K562 (cell line): ENCODE measurements around the gene STK4. TPM values are rescaled to one million over a fixed set of nuclear protein-coding genes. Genes with fewer than 3 reads are reported as not detected.

ENCODE experiments used
- ATAC-seq: fragments of 200-7000 bp; cut with Tn5 transposase; 3 replicates; pipeline ENCODE4 v1.9.1; 2020; ENCODE audit warnings: moderate library complexity
- BruUV-seq: library from RNA; stranded (reverse); fragments of 400-500 nt; replicated peaks from 2 replicates; lab custom pipeline; 2021; lab: Mats Ljungman, UMichigan
- CTCF ChIA-PET: fragments of 300-600 bp; formaldehyde crosslinking; extraction: SDS; loops from one replicate; lab custom pipeline; 2021; ENCODE audit warnings: low intra/inter-chr PET ratio; lab: Yijun Ruan, JAX
- POLR2A ChIA-PET: fragments of 300-600, 350-650 bp; sonication (Branson Sonifier 250); formaldehyde crosslinking; extraction: SDS; loops from one replicate; lab custom pipeline; 2021; ENCODE audit warnings: antibody characterized with exemption, inconsistent platforms; lab: Yijun Ruan, JAX
- DNase-seq, 4 experiments: peaks; one replicate each; pipeline versions ENCODE4 v3.0.0 to v3.0.0-alpha.2; 2011 to 2018; ENCODE audit warnings: low spot score in 3 of 4, mixed read lengths in 3 of 4; ENCODE audit errors: extremely low read depth in 1 of 4
- FAIRE-seq: peaks from 2 replicates; lab custom pipeline; 2011; peaks lifted over from hg19 to GRCh38; lab: Jason Lieb, UNC
- H2AFZ ChIP-seq: 2 replicates; pipeline ENCODE4 v1.6.0; 2011; ENCODE audit warnings: low read depth, low read length, control low read depth, inconsistent platforms
- H3K27ac ChIP-seq: fragments of 200-600 bp; 3 replicates; pipeline ENCODE4 v1.8.0; 2011; ENCODE audit warnings: low read depth, mild to moderate bottlenecking, control low read depth, inconsistent platforms, low read length, moderate library complexity, mixed read lengths; ENCODE audit errors: extremely low read depth
- H3K27me3 ChIP-seq, 2 experiments: fragments of 300-600 bp in 1 of 2; 2 replicates in 1 of 2; 3 replicates in 1 of 2; pipeline versions ENCODE4 v1.6.0 to v1.8.0; 2011; ENCODE audit warnings: inconsistent platforms in 2 of 2, low read length in 2 of 2, mild to moderate bottlenecking in 1 of 2, mixed read lengths in 1 of 2, moderate library complexity in 1 of 2; ENCODE audit not compliant: control insufficient read depth in 2 of 2, insufficient read depth in 2 of 2
- H3K36me3 ChIP-seq: fragments of 300-600 bp; 3 replicates; pipeline ENCODE4 v1.8.0; 2011; ENCODE audit warnings: mild to moderate bottlenecking, low read length, inconsistent platforms; ENCODE audit not compliant: control insufficient read depth, insufficient read depth
- H3K4me1 ChIP-seq, 2 experiments: fragments of 200-600 bp in 1 of 2; replicated peaks in 1 of 2; 2 replicates in 1 of 2; 3 replicates in 1 of 2; pipeline versions ENCODE4 v1.5.1 to v1.8.0; 2011; ENCODE audit warnings: inconsistent platforms in 2 of 2, low read length in 2 of 2, mild to moderate bottlenecking in 1 of 2, mixed read lengths in 1 of 2, moderate library complexity in 1 of 2; ENCODE audit not compliant: control insufficient read depth in 2 of 2, insufficient read depth in 2 of 2
- H3K4me2 ChIP-seq: 2 replicates; pipeline ENCODE4 v1.6.1; 2011; ENCODE audit warnings: low read length, control low read depth, inconsistent platforms, mixed read lengths; ENCODE audit not compliant: insufficient read depth
- H3K4me3 ChIP-seq: fragments of 200-600 bp; sonication (generic), shearing (Covaris generic); 2 replicates; pipeline ENCODE4 v1.5.1; 2016; ENCODE audit warnings: control low read depth, inconsistent platforms
- H3K79me2 ChIP-seq: fragments of 200-600 bp; 3 replicates; pipeline ENCODE4 v1.8.0; 2011; ENCODE audit warnings: low read length, inconsistent platforms; ENCODE audit not compliant: control insufficient read depth, insufficient read depth
- H3K9ac ChIP-seq, 2 experiments: 2 replicates each; pipeline versions ENCODE4 v1.6.0 to v1.6.1; 2011; ENCODE audit warnings: low read depth in 2 of 2, low read length in 2 of 2, control low read depth in 1 of 2, inconsistent platforms in 1 of 2, mild to moderate bottlenecking in 1 of 2, mixed read lengths in 1 of 2; ENCODE audit not compliant: insufficient read depth in 1 of 2
- H3K9me1 ChIP-seq: one replicate; pipeline ENCODE4 v1.6.0; 2011; ENCODE audit warnings: inconsistent platforms, mild to moderate bottlenecking, low read length, moderate library complexity; ENCODE audit not compliant: control insufficient read depth, insufficient read depth
- H3K9me3 ChIP-seq: replicated peaks from 2 replicates; pipeline ENCODE4 v1.5.1; 2011; ENCODE audit warnings: low read depth, low read length, inconsistent platforms; ENCODE audit not compliant: control insufficient read depth, insufficient read depth
- H4K20me1 ChIP-seq: replicated peaks from 2 replicates; pipeline ENCODE4 v1.6.1; 2011; ENCODE audit warnings: low read length, inconsistent platforms, mixed read lengths; ENCODE audit not compliant: control insufficient read depth, insufficient read depth
- CBX3 ChIP-seq, 2 experiments: IDR thresholded peaks; 1 replicate in 1 of 2; 2 replicates in 1 of 2; pipeline ENCODE4 v1.6.1; 2012; ENCODE audit warnings: inconsistent platforms in 2 of 2, low read length in 2 of 2, borderline replicate concordance in 1 of 2, control low read depth in 1 of 2
- FOSL1 ChIP-seq: fragments of 200-800 bp; sonication (Bioruptor generic); conservative IDR thresholded peaks from 2 replicates; pipeline ENCODE4 v1.6.1; 2016; ENCODE audit warnings: missing genetic modification characterization, missing compliant biosample characterization
- HNRNPLL ChIP-seq: fragments of 200-400 bp; formaldehyde crosslinking; IDR thresholded peaks from 2 replicates; pipeline ENCODE4 v1.6.1; 2017; ENCODE audit warnings: low read length, low read depth, mild to moderate bottlenecking; ENCODE audit not compliant: poor library complexity, severe bottlenecking
- ZNF717 ChIP-seq: fragments of 250-450 bp; sonication (Bioruptor Pico); IDR thresholded peaks from 2 replicates; pipeline ENCODE4 v1.5.0; 2021
- ZZZ3 ChIP-seq: fragments of 450-650 bp; IDR thresholded peaks from 2 replicates; pipeline ENCODE4 v1.6.1; 2016; ENCODE audit warnings: antibody characterized with exemption, mild to moderate bottlenecking, moderate library complexity
- WGBS: fragments of 100-300 bp; shearing (Covaris generic); methylation state at CpG from one replicate; pipeline ENCODE4 v1.1.6; 2016; ENCODE audit warnings: low coverage, mixed read lengths; ENCODE audit not compliant: insufficient coverage; ENCODE audit errors: missing lambda C conversion rate; 5-methylcytosine and 5-hydroxymethylcytosine counted together
- in situ Hi-C: fragments of 300-500 bp; cut with MboI; formaldehyde crosslinking; loops from 4 replicates; pipeline ENCODE4 v1.15.0; 2018; ENCODE audit warnings: inconsistent platforms, mixed read lengths
- intact Hi-C: fragments of 100-400 bp; cut with micrococcal nuclease; formaldehyde crosslinking; loops from 2 replicates; pipeline ENCODE4 v1.14.2; 2022
- polyA plus RNA-seq, 8 experiments: library from polyadenylated mRNA; depleted of rRNA in 4 of 8; stranded (reverse) in 5 of 8; unstranded in 3 of 8; fragments of >200 nt; fragmentation: Nextera tagmentation in 2 of 8; fragmentation: Illumina TruSeq in 1 of 8; extraction: Ambion mirVana in 2 of 8; extraction: Trizol in 1 of 8; gene quantifications; 2 replicates each; pipeline versions ENCODE4 v1.2.1 to v1.2.3, GENCODE V29; 2011 to 2014; ENCODE audit warnings: inconsistent platforms in 1 of 8, missing spikeins in 1 of 8
- total RNA-seq, 7 experiments: library from RNA; depleted of rRNA in 6 of 7; stranded (reverse); fragments of >200 nt in 6 of 7; fragmentation: Illumina TruSeq in 2 of 7; extraction: Trizol in 2 of 7; gene quantifications; 2 replicates each; pipeline versions ENCODE4 v1.2.1 to v1.2.3, GENCODE V29; 2011 to 2021; ENCODE audit warnings: low replicate concordance in 1 of 7
- TF ChIP-seq, protein P1 (sequence below): sonication (generic); formaldehyde crosslinking; IDR thresholded peaks from 2 replicates; pipeline ENCODE4 v1.8.1; 2023; ENCODE audit warnings: missing genetic modification reagents, mild to moderate bottlenecking, borderline replicate concordance
- TF ChIP-seq, protein P2 (sequence below): sonication (generic); formaldehyde crosslinking; IDR thresholded peaks from 2 replicates; pipeline ENCODE4 v1.8.0; 2022; ENCODE audit warnings: mild to moderate bottlenecking, low read depth, missing genetic modification reagents

The STK4 gene
- total and polyA plus RNA-seq, 9 of the 15 experiments (the other 6 are each of a cell fraction or from before 2014, with no cell fraction given): 11.9 to 30.6 (median 22.2) TPM

- DNase-seq (no peak), FAIRE-seq (no peak)
- H2AFZ ChIP-seq: no peak overlapping the region
- no peak overlapping the region for H3K4me2 ChIP-seq
- H3K4me1 ChIP-seq: no peaks in the 10 kb centered on the region
- in situ Hi-C loops: no loop called here
- no peaks in the 10 kb centered on the region for H3K27me3 ChIP-seq
- H3K9ac ChIP-seq: no peak overlapping the region
- H3K9me3 ChIP-seq: no peaks in the 10 kb centered on the region
- CTCF ChIA-PET: no interaction called here
- H3K79me2 ChIP-seq: no peaks in the 10 kb centered on the region
- H3K4me3 ChIP-seq: no peak overlapping the region
- intact Hi-C loops: no loop called here
- 88% methylated on average over 7 of the region's 9 CpGs for WGBS
- peaks cover 13% of the 10 kb centered on the region for H4K20me1 ChIP-seq
- H3K36me3 ChIP-seq: peaks cover 81% of the 10 kb centered on the region; the same call in 2 of the 3 replicates
- TF ChIP-seq ZZZ3 (no peak), FOSL1 (no peak), ZNF717 (CRISPR knock-in tag) (no peak), HNRNPLL (no peak), CBX3 (IDR thresholded peaks at IDR 0.05; ENCODE audit: borderline replicate concordance in 1 of 2, low read length in 2 of 2) (no peak)
- TF ChIP-seq, protein P1, sequence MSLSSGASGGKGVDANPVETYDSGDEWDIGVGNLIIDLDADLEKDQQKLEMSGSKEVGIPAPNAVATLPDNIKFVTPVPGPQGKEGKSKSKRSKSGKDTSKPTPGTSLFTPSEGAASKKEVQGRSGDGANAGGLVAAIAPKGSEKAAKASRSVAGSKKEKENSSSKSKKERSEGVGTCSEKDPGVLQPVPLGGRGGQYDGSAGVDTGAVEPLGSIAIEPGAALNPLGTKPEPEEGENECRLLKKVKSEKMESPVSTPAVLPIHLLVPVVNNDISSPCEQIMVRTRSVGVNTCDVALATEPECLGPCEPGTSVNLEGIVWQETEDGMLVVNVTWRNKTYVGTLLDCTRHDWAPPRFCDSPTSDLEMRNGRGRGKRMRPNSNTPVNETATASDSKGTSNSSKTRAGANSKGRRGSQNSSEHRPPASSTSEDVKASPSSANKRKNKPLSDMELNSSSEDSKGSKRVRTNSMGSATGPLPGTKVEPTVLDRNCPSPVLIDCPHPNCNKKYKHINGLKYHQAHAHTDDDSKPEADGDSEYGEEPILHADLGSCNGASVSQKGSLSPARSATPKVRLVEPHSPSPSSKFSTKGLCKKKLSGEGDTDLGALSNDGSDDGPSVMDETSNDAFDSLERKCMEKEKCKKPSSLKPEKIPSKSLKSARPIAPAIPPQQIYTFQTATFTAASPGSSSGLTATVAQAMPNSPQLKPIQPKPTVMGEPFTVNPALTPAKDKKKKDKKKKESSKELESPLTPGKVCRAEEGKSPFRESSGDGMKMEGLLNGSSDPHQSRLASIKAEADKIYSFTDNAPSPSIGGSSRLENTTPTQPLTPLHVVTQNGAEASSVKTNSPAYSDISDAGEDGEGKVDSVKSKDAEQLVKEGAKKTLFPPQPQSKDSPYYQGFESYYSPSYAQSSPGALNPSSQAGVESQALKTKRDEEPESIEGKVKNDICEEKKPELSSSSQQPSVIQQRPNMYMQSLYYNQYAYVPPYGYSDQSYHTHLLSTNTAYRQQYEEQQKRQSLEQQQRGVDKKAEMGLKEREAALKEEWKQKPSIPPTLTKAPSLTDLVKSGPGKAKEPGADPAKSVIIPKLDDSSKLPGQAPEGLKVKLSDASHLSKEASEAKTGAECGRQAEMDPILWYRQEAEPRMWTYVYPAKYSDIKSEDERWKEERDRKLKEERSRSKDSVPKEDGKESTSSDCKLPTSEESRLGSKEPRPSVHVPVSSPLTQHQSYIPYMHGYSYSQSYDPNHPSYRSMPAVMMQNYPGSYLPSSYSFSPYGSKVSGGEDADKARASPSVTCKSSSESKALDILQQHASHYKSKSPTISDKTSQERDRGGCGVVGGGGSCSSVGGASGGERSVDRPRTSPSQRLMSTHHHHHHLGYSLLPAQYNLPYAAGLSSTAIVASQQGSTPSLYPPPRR (CRISPR knock-in tag): no peak
- TF ChIP-seq, protein P2, sequence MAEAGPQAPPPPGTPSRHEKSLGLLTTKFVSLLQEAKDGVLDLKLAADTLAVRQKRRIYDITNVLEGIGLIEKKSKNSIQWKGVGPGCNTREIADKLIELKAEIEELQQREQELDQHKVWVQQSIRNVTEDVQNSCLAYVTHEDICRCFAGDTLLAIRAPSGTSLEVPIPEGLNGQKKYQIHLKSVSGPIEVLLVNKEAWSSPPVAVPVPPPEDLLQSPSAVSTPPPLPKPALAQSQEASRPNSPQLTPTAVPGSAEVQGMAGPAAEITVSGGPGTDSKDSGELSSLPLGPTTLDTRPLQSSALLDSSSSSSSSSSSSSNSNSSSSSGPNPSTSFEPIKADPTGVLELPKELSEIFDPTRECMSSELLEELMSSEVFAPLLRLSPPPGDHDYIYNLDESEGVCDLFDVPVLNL (CRISPR knock-in tag): no peak
- TF ChIP-seq, all 486 proteins: peak for 0
- no peak overlapping the region for H3K27ac ChIP-seq
- BruUV-seq: no TSS peak
- POLR2A ChIA-PET: interaction anchor here (4.1 kb wide), 1 partner anchor 10 kb away, joined by 21 read pairs; no protein-coding TSS in a partner anchor
- no peak for ATAC-seq
- no peaks in the 10 kb centered on the region for H3K9me1 ChIP-seq
These were observed 27.7 kb upstream of the STK4 start for GRCh38 chr20:44938637-44939036.
